ENCODE data around the gene ATRX. TPM values are rescaled to one million over a fixed set of nuclear protein-coding genes. Genes with fewer than 3 reads are reported as not detected.
"Not testable (repeated sequence)": the region's sequence is repeated elsewhere in the genome, so short reads cannot be mapped to it uniquely, and the experiment has no call there.

ATRX gene
- total and polyA plus RNA-seq, 10 of the 15 experiments (the other 5 are each of a cell fraction or from before 2014, with no cell fraction given): 19.4 to 73.8 (median 45.2) TPM

DNA sequence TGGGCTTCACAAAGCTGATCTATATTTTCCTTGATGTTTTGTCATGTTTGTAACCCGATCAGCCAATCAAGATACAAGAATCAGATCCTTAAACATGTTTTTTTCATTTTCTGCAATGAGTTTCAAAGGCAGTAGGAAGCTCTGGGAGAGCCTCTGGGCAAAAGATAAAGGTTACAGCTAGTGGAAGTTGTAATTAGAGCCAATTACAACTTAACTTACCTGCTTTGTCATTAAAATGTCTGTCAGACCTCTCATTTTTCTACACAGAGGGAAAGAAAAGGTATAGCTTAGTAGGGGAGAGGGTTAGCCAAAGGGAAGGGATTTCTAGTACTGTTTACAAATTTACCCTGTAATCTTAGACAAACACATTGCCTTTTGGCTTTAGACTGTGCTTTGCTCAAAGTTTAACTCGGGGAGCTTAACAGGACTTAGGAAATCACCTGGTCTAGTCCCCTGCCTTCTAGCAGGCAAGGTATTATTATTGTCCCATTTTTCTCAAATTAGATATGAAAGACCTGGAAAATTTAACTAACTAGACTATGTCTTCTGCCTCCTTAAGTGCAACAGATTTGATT, 283.0 kb downstream of the ATRX start:
- WGBS (ENCODE audit: insufficient coverage, insufficient replicate concordance, low lambda C conversion rate, missing lambda C conversion rate): 0% methylated on average over 2 of the region's 2 CpGs
- in situ Hi-C loops (cut with MboI): no loop called here
- ATAC-seq: no peak
- no peak overlapping the region for H3K9ac ChIP-seq (ENCODE audit: control insufficient read depth, insufficient read depth, low read length)
- ChIA-PET RAD21 (ENCODE audit: unreplicated experiment) (no interaction called here), POLR2A (no interaction called here), SMC1A (ENCODE audit: uncharacterized antibody, unreplicated experiment) (interaction anchor here (0.7 to 1.0 kb wide), 2 partner anchors 130 to 534 kb away, joined by 3 read pairs; no protein-coding TSS in a partner anchor), CTCF (interaction anchor here (0.8 kb wide), 1 partner anchor 15 kb away, joined by 3 read pairs; no protein-coding TSS in a partner anchor)
- H3K4me2 ChIP-seq (ENCODE audit: control insufficient read depth, insufficient read depth): no peak overlapping the region
- no peaks in the 10 kb centered on the region for H3K79me2 ChIP-seq (ENCODE audit: control insufficient read depth, insufficient read depth, low read length)
- H3K4me3 ChIP-seq: no peak overlapping the region
- H3K27me3 ChIP-seq (replicated peaks in 1 of 2; ENCODE audit: control insufficient read depth in 2 of 2, insufficient read depth in 2 of 2, low read length in 1 of 2): no peaks in the 10 kb centered on the region
- intact Hi-C loops (cut with micrococcal nuclease; ENCODE audit: unreplicated experiment): no loop called here
- no peak for DNase-seq (ENCODE audit: low read depth, low spot score)
- H3K4me1 ChIP-seq (ENCODE audit: control insufficient read depth, insufficient read depth, low read length): no peaks in the 10 kb centered on the region
- H2AFZ ChIP-seq (ENCODE audit: control insufficient read depth, low read depth, low read length): no peak overlapping the region
- TF ChIP-seq CREM (IDR thresholded peaks at IDR 0.05; ENCODE audit: low read depth) (no peak), CREB1 (IDR thresholded peaks at IDR 0.05; ENCODE audit: low read depth) (no peak), POU2F2 (IDR thresholded peaks at IDR 0.05; ENCODE audit: borderline replicate concordance, low read depth, low read length) (no peak), BCL11A (IDR thresholded peaks at IDR 0.05; ENCODE audit: low read depth, low read length) (no peak), KAT2A (conservative IDR thresholded peaks at IDR 0.05; ENCODE audit: control insufficient read depth, low read depth, low read length) (no peak), RELB (IDR thresholded peaks at IDR 0.05; ENCODE audit: low read depth) (no peak), MYC (IDR thresholded peaks at IDR 0.05; ENCODE audit: insufficient read depth, insufficient read length, insufficient replicate concordance, low read length, severe bottlenecking) (no peak), SIN3A (IDR thresholded peaks at IDR 0.05; ENCODE audit: low read depth, low read length) (no peak), NFYB (IDR thresholded peaks at IDR 0.05; ENCODE audit: insufficient read depth, low read depth, low read length) (no peak), JUND (IDR thresholded peaks at IDR 0.05; ENCODE audit: low read depth, low read length) (no peak), USF2 (IDR thresholded peaks at IDR 0.05; ENCODE audit: borderline replicate concordance, low read depth, low read length) (no peak), SMAD1 (IDR thresholded peaks at IDR 0.05; ENCODE audit: low read depth, partially characterized antibody) (no peak), MTA3 (IDR thresholded peaks at IDR 0.05; ENCODE audit: borderline replicate concordance, low read length) (no peak)
- TF ChIP-seq, protein P1, sequence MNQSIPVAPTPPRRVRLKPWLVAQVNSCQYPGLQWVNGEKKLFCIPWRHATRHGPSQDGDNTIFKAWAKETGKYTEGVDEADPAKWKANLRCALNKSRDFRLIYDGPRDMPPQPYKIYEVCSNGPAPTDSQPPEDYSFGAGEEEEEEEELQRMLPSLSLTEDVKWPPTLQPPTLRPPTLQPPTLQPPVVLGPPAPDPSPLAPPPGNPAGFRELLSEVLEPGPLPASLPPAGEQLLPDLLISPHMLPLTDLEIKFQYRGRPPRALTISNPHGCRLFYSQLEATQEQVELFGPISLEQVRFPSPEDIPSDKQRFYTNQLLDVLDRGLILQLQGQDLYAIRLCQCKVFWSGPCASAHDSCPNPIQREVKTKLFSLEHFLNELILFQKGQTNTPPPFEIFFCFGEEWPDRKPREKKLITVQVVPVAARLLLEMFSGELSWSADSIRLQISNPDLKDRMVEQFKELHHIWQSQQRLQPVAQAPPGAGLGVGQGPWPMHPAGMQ (IDR thresholded peaks at IDR 0.05; ENCODE audit: borderline replicate concordance): no peak
- no peaks in the 10 kb centered on the region for H4K20me1 ChIP-seq (ENCODE audit: control insufficient read depth, insufficient read depth)
- peaks cover 0 to 2% of the 10 kb centered on the region in 2 experiments; a peak in 1 of 4 replicates for H3K36me3 ChIP-seq (ENCODE audit: control insufficient read depth in 2 of 2, insufficient read depth in 2 of 2, low read length in 1 of 2)
- FAIRE-seq: no peak
- H3K9me3 ChIP-seq (replicated peaks; ENCODE audit: control insufficient read depth, insufficient read depth, low read length): no peaks in the 10 kb centered on the region
- no peak overlapping the region for H3K27ac ChIP-seq (ENCODE audit: control insufficient read depth, insufficient read depth)
- no TSS peak for BruUV-seq (replicated peaks)

DNA sequence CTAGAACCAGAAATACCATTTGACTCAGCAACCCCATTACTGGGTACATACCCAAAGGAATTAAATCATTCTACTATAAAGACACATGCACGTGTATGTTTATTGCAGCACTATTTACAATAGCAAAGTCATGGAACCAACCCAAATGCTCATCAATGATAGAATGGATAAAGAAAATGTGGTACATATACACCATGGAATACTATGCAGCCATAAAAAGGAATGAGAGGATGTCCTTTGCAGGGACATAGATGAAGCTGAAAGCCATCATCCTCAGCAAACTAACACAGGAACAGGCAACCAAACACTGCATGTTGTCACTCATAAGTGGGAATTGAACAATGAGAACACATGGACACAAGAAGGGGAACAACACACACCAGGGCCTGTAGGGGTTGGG, 285.9 kb downstream of the ATRX start:
- H3K4me1 ChIP-seq (ENCODE audit: control insufficient read depth, insufficient read depth, low read length): not testable (repeated sequence)

More for the DNA sequence above, 285.9 kb downstream of the ATRX start:
- FAIRE-seq; H4K20me1 ChIP-seq (ENCODE audit: control insufficient read depth, insufficient read depth); DNase-seq (ENCODE audit: low read depth, low spot score); BruUV-seq (replicated peaks); H3K27me3 ChIP-seq (replicated peaks in 1 of 2; ENCODE audit: control insufficient read depth in 2 of 2, insufficient read depth in 2 of 2, low read length in 1 of 2); H3K9me3 ChIP-seq (replicated peaks; ENCODE audit: control insufficient read depth, insufficient read depth, low read length); in situ Hi-C loops (cut with MboI); H3K4me3 ChIP-seq; H3K9ac ChIP-seq (ENCODE audit: control insufficient read depth, insufficient read depth, low read length); H2AFZ ChIP-seq (ENCODE audit: control insufficient read depth, low read depth, low read length); POLR2A ChIA-PET; RAD21 ChIA-PET (ENCODE audit: unreplicated experiment); H3K27ac ChIP-seq (ENCODE audit: control insufficient read depth, insufficient read depth); intact Hi-C loops (cut with micrococcal nuclease; ENCODE audit: unreplicated experiment); CTCF ChIA-PET; ATAC-seq; H3K79me2 ChIP-seq (ENCODE audit: control insufficient read depth, insufficient read depth, low read length); H3K36me3 ChIP-seq (ENCODE audit: control insufficient read depth in 2 of 2, insufficient read depth in 2 of 2, low read length in 1 of 2); SMC1A ChIA-PET (ENCODE audit: uncharacterized antibody, unreplicated experiment); H3K4me2 ChIP-seq (ENCODE audit: control insufficient read depth, insufficient read depth): not testable (repeated sequence)
- WGBS (ENCODE audit: insufficient coverage, insufficient replicate concordance, low lambda C conversion rate, missing lambda C conversion rate): 5% methylated on average over 1 of the region's 1 CpG
